Transverse colon (tissue), 4 donors: ENCODE results near the gene OPTC. TPM values are rescaled to one million over a fixed set of nuclear protein-coding genes. Genes with fewer than 3 reads are reported as not detected.

ENCODE experiments used
- DNase-seq: peaks from one replicate; pipeline ENCODE4 v3.0.0-alpha.2; 2019
- H3K27ac ChIP-seq, 4 donors: fragments of 200-600 bp; sonication (generic); 2 replicates each; pipeline ENCODE4 v1.5.1; 2016 to 2018; ENCODE audit warnings: inconsistent platforms in 4 of 4
- H3K27me3 ChIP-seq: fragments of 200-600 bp; sonication (generic); 2 replicates; pipeline ENCODE4 v1.5.1; 2017; ENCODE audit warnings: inconsistent platforms
- H3K36me3 ChIP-seq, 4 donors: fragments of 200-600 bp; sonication (generic); 2 replicates each; pipeline ENCODE4 v1.5.1; 2017 to 2019; ENCODE audit warnings: inconsistent platforms in 4 of 4
- H3K4me1 ChIP-seq, 4 donors: fragments of 200-600 bp; sonication (generic); 2 replicates each; pipeline ENCODE4 v1.5.1; 2017 to 2020; ENCODE audit warnings: inconsistent platforms in 4 of 4
- H3K4me3 ChIP-seq, 4 donors: fragments of 200-600 bp; sonication (generic); 1 replicate in 1 of 4; 2 replicates in 3 of 4; pipeline versions ENCODE4 v1.5.1 to v1.6.1; 2017 to 2019; ENCODE audit warnings: inconsistent platforms in 4 of 4
- H3K9me3 ChIP-seq, 2 donors: fragments of 200-600 bp; sonication (generic); 2 replicates each; pipeline ENCODE4 v1.5.1; 2017 to 2019; ENCODE audit warnings: inconsistent platforms in 2 of 2
- EP300 ChIP-seq: sonication (generic); formaldehyde crosslinking; IDR thresholded peaks from one replicate; pipeline ENCODE4 v1.6.1; 2017; ENCODE audit warnings: antibody characterized with exemption, low read depth
- POLR2A ChIP-seq: fragments of 450-650 bp; IDR thresholded peaks from one replicate; pipeline ENCODE4 v1.6.1; 2016; ENCODE audit warnings: antibody characterized with exemption, mild to moderate bottlenecking, moderate library complexity
- POLR2AphosphoS5 ChIP-seq, 3 donors: sonication (generic); formaldehyde crosslinking; IDR thresholded peaks; one replicate each; pipeline ENCODE4 v1.6.1; 2016; ENCODE audit warnings: antibody characterized with exemption in 3 of 3
- WGBS, 2 donors: methylation state at CpG; one replicate each; pipeline ENCODE4 v1.1.5; 2018; ENCODE audit warnings: low coverage in 1 of 2; 5-methylcytosine and 5-hydroxymethylcytosine counted together
- in situ Hi-C, 4 donors: fragments of 200-750 bp; cut with MboI; loops; one replicate each; pipeline versions ENCODE4 v1.15.0 to v1.15.1; 2017; ENCODE audit warnings: low sequenced_read_pairs in 3 of 4, low pct_ligation_motif_present in 1 of 4, low pct_unique_long_range_greater_than_20kb in 1 of 4
- intact Hi-C: fragments of 100-400 bp; cut with DNase I; formaldehyde crosslinking; loops from one replicate; pipeline ENCODE4 v1.15.1; 2023; ENCODE audit warnings: low total_unique reads
- total RNA-seq, 4 donors: library from RNA; depleted of rRNA; stranded (reverse); fragments of >200 nt; gene quantifications; one replicate each; pipeline ENCODE4 v1.1.0, GENCODE V29; 2016
- TF ChIP-seq, protein P1 (sequence below), 5 experiments: fragments of 200-600 bp in 3 of 5; fragments of 450-650 bp in 2 of 5; sonication (generic) in 3 of 5; IDR thresholded peaks; 1 replicate in 2 of 5; 2 replicates in 3 of 5; pipeline ENCODE4 v1.5.1; 2016 to 2017; ENCODE audit warnings: antibody characterized with exemption in 5 of 5, inconsistent platforms in 3 of 5, mild to moderate bottlenecking in 2 of 5, moderate library complexity in 1 of 5

Gene OPTC
- total RNA-seq, 4 donors from 2014 or later, result not detected

DNA sequence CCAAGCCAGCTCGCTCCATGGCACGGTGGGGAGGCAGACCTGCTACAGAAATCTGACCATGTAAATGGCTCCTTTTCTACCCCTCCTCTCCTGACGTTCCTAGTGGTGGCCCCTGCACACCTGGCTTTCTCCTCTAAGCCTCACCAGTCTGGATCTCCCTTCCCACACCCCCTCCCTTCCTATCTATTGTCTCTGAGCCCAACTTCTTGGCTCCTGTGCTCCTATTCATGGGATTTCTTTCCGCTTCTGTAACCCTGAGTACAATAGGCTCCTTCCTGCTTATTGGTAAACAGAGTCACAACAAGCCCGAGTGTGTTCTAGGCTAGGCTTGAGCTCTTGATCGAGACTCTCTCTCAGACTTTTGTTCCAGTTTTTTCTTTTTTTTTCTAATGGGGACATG, 17.6 kb downstream of the OPTC start:
- no peak for DNase-seq
- Histone ChIP-seq H3K27ac (peak overlapping the region; percentile 73 to 83 (median 80)), H3K36me3 (no peaks in the 10 kb centered on the region), H3K4me1 (peaks cover 19 to 47% (median 35%) of the 10 kb centered on the region in 4 donors), H3K9me3 (no peaks in the 10 kb centered on the region), H3K4me3 (no peak overlapping the region), H3K27me3 (no peaks in the 10 kb centered on the region)
- TF ChIP-seq POLR2A (no peak), EP300 (no peak), POLR2AphosphoS5 (IDR thresholded peaks at IDR 0.05) (no peak)
- TF ChIP-seq, protein P1, sequence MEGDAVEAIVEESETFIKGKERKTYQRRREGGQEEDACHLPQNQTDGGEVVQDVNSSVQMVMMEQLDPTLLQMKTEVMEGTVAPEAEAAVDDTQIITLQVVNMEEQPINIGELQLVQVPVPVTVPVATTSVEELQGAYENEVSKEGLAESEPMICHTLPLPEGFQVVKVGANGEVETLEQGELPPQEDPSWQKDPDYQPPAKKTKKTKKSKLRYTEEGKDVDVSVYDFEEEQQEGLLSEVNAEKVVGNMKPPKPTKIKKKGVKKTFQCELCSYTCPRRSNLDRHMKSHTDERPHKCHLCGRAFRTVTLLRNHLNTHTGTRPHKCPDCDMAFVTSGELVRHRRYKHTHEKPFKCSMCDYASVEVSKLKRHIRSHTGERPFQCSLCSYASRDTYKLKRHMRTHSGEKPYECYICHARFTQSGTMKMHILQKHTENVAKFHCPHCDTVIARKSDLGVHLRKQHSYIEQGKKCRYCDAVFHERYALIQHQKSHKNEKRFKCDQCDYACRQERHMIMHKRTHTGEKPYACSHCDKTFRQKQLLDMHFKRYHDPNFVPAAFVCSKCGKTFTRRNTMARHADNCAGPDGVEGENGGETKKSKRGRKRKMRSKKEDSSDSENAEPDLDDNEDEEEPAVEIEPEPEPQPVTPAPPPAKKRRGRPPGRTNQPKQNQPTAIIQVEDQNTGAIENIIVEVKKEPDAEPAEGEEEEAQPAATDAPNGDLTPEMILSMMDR (IDR thresholded peaks at IDR 0.05), result no peak
- intact Hi-C loops, result loop anchor here (5.0 kb wide), 1 partner anchor 46 kb away; no protein-coding TSS in a partner anchor
- in situ Hi-C loops, result loop anchor here in 1 of 4 donors (5.0 kb wide), 1 partner anchor 191 kb away; no protein-coding TSS in a partner anchor
- 79 to 80% methylated on average over 2 to 6 of the region's 6 CpGs for WGBS, 2 donors

DNA sequence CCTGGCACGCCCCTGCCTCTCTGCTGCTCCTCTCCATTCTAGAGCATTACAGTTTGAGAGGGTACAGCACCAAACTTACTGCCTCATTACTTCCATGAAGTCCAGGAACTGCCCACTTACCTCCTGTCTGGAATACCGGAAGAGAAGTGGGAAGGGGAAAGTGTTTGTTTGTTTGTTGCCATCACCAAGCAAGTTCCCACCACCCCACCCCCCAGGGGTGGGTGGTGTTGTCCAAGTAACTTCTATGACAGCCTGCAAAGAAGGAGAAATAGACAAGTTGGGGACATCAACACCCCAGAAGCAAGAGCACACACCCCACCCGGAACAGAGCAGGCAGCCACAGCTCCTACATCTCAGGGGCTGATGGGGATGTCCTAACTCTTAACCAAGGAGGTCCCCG, 18.0 kb downstream of the OPTC start:
- H3K27me3 ChIP-seq, result no peaks in the 10 kb centered on the region
- DNase-seq, result no peak
- H3K4me1 ChIP-seq, result peaks cover 18 to 43% (median 32%) of the 10 kb centered on the region in 4 donors
- H3K36me3 ChIP-seq, result no peaks in the 10 kb centered on the region
- 70 to 87% methylated on average over 3 to 4 of the region's 4 CpGs for WGBS, 2 donors
- in situ Hi-C loops, result loop anchor here in 1 of 4 donors (5.0 kb wide), 1 partner anchor 190 kb away; no protein-coding TSS in a partner anchor
- no peak overlapping the region for H3K4me3 ChIP-seq
- TF ChIP-seq POLR2A (no peak), POLR2AphosphoS5 (IDR thresholded peaks at IDR 0.05) (no peak), EP300 (no peak)
- TF ChIP-seq, protein P1 (IDR thresholded peaks at IDR 0.05), result no peak
- no peaks in the 10 kb centered on the region for H3K9me3 ChIP-seq
- H3K27ac ChIP-seq, result peak overlapping the region; percentile 73 to 83 (median 80)
- intact Hi-C loops, result loop anchor here (5.0 kb wide), 1 partner anchor 45 kb away; no protein-coding TSS in a partner anchor

DNA sequence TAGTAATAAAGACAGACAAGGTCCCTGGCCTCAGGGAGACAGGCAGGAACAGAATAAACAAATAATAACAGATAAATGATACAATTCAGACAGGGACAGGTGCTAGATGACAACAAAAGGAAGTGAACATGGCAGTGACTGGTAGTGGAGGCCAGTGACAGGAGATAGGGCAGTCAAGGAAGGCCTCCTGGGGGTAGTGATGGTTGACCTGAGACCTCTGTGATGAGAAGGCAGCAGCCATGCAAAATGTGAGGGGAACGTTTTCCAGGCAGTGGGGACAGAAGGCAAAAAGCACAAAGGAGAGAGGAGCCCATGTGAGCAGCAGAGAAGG, 18.5 kb downstream of the OPTC start:
- H3K27ac ChIP-seq, result peak overlapping the region; percentile 73 to 83 (median 80)
- intact Hi-C loops (loop anchor here (5.0 kb wide), 1 partner anchor 45 kb away; no protein-coding TSS in a partner anchor), in situ Hi-C loops (loop anchor here in 1 of 4 donors (5.0 kb wide), 1 partner anchor 190 kb away; no protein-coding TSS in a partner anchor)
- TF ChIP-seq EP300, result no peak
- TF ChIP-seq POLR2AphosphoS5 (IDR thresholded peaks at IDR 0.05), result no peak
- TF ChIP-seq, protein P1 (IDR thresholded peaks at IDR 0.05), result no peak
- no peaks in the 10 kb centered on the region for H3K9me3 ChIP-seq
- H3K4me1 ChIP-seq, result peaks cover 12 to 37% (median 26%) of the 10 kb centered on the region in 4 donors
- 22 to 80% methylated on average over 1 of the region's 1 CpG for WGBS, 2 donors
- DNase-seq, result no peak
- H3K36me3 ChIP-seq, result no peaks in the 10 kb centered on the region
- H3K4me3 ChIP-seq, result no peak overlapping the region
- no peaks in the 10 kb centered on the region for H3K27me3 ChIP-seq

DNA sequence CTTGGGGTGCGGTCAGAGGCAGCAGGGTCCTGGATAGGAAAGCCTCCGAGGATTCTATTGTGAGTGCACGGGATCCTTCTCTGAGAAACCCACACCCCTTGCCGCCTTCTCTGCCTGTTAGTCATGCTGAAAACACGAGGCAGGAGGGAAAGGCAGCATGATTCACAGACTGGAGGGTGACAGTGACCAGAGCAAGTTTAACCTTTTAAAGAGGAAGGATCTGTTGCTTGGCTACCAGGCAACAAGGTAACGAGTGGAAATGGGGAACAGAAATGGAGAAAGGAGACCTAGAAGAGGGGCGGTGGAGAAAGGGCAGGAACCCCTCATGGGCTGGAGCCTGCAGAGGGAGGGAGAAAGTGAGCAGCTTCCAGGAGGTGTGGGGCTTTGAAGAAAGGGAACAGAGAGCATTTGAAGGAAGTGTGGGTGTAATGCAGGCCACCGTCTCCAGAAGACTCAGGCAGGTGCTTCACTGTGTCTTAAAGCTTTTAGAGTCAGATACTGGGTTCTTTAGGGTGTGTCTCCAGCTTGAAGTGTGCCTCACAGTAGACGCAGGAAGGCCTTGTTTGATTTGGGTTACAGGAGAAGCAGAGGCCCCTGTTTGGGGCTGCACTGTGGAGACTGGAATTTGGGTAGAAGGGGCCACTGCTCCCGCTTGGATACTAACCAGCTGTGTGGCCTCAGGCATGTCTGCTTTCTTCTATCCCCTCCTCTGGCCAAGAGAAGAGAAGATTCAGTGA, 19.1 kb downstream of the OPTC start:
- no peaks in the 10 kb centered on the region for H3K27me3 ChIP-seq
- no peaks in the 10 kb centered on the region for H3K9me3 ChIP-seq
- intact Hi-C loops, result loop anchor here (5.0 kb wide), 1 partner anchor 44 kb away; no protein-coding TSS in a partner anchor
- peak overlapping the region; percentile 73 to 83 (median 80) for H3K27ac ChIP-seq
- H3K4me1 ChIP-seq, result peaks cover 10 to 32% (median 22%) of the 10 kb centered on the region in 4 donors
- in situ Hi-C loops, result loop anchor here in 1 of 4 donors (5.0 kb wide), 1 partner anchor 189 kb away; no protein-coding TSS in a partner anchor
- 34 to 80% methylated on average over 1 to 10 of the region's 10 CpGs for WGBS, 2 donors
- H3K36me3 ChIP-seq, result no peaks in the 10 kb centered on the region
- TF ChIP-seq EP300 (no peak), POLR2A (no peak), POLR2AphosphoS5 (IDR thresholded peaks at IDR 0.05) (peak; percentile 43 to 76 (median 56))
- TF ChIP-seq, protein P1 (IDR thresholded peaks at IDR 0.05), result no peak
- peak; percentile 40 for DNase-seq
- no peak overlapping the region for H3K4me3 ChIP-seq
